Mucosa of descending colon (tissue), 3 donors: ENCODE results near the gene PHKG1. TPM values are rescaled to one million over a fixed set of nuclear protein-coding genes. Genes with fewer than 3 reads are reported as not detected.
"Not testable (repeated sequence)": the region's sequence is repeated elsewhere in the genome, so short reads cannot be mapped to it uniquely, and the experiment has no call there.

Source experiments
- ATAC-seq: fragments of 200-7000 bp; cut with Tn5 transposase; one replicate; pipeline ENCODE4 v1.9.1; 2020; ENCODE audit warnings: mild to moderate bottlenecking, moderate library complexity
- DNase-seq, 3 donors: peaks; one replicate each; pipeline ENCODE4 v3.0.0-alpha.2; 2020
- H3K36me3 ChIP-seq: fragments of 200-600 bp; one replicate; pipeline ENCODE4 v1.8.0; 2021; ENCODE audit warnings: low read depth, mild to moderate bottlenecking
- H3K4me1 ChIP-seq: fragments of 200-600 bp; one replicate; pipeline ENCODE4 v1.8.0; 2021; ENCODE audit warnings: low read depth, mild to moderate bottlenecking
- H3K4me3 ChIP-seq: fragments of 200-600 bp; one replicate; pipeline ENCODE4 v1.8.0; 2021; ENCODE audit warnings: mild to moderate bottlenecking
- H3K9me3 ChIP-seq: fragments of 200-600 bp; one replicate; pipeline ENCODE4 v1.8.0; 2021; ENCODE audit warnings: mild to moderate bottlenecking
- intact Hi-C, 2 donors: fragments of 100-400 bp; cut with DNase I in 1 of 2; cut with micrococcal nuclease in 1 of 2; formaldehyde crosslinking; loops; one replicate each; pipeline versions ENCODE4 v1.11.0 to v1.11.1; 2022; cut with DNase I, micrococcal nuclease
- long read RNA-seq, 2 donors: library from polyadenylated mRNA; unstranded; transcript quantifications; one replicate each; pipeline ENCODE4 v2.0.0, GENCODE V29; 2019 to 2021
- total RNA-seq, 3 donors: library from RNA; stranded (reverse); fragmentation: NEBNext Ultra II Directional in 2 of 3; extraction: Animal tissue kit (Norgen Biotek cat#: 25700) in 2 of 3; gene quantifications; one replicate each; pipeline versions ENCODE4 v1.2.1 to v1.2.4, GENCODE V29; 2021 to 2023
- TF ChIP-seq, protein P1 (sequence below): fragments of 200-600 bp; IDR thresholded peaks from one replicate; pipeline ENCODE4 v1.8.0; 2022; ENCODE audit warnings: antibody characterized with exemption, mild to moderate bottlenecking
- donor health status: DM: no; HTN: no; CAD: no; lungs with moderate emphysema.
- donor health status: DM: no; HTN: no; CAD: no.
- donor health status: DM: no; HTN: yes; CAD: no.

PHKG1 gene
- total RNA-seq, result 10 to 100 TPM in 1 of 3 donors, 1 to 10 TPM in 1, under 1 TPM in 1; 0.58 to 11.6 (median 2.0) TPM
- long read RNA-seq, donor 1, transcript PHKG1-201 (10 exons, 1,431 nt), result major isoform, 11 of 19 reads
- long read RNA-seq, donor 1, partial matches to known transcripts, result 1 of 19 reads
- long read RNA-seq, donor 1, other reads (novel, unspliced or antisense), result 7 of 19 reads
- long read RNA-seq, donor 2, partial matches to known transcripts, result 0 of 7 reads
- long read RNA-seq, donor 2, other reads (novel, unspliced or antisense), result 7 of 7 reads

DNA sequence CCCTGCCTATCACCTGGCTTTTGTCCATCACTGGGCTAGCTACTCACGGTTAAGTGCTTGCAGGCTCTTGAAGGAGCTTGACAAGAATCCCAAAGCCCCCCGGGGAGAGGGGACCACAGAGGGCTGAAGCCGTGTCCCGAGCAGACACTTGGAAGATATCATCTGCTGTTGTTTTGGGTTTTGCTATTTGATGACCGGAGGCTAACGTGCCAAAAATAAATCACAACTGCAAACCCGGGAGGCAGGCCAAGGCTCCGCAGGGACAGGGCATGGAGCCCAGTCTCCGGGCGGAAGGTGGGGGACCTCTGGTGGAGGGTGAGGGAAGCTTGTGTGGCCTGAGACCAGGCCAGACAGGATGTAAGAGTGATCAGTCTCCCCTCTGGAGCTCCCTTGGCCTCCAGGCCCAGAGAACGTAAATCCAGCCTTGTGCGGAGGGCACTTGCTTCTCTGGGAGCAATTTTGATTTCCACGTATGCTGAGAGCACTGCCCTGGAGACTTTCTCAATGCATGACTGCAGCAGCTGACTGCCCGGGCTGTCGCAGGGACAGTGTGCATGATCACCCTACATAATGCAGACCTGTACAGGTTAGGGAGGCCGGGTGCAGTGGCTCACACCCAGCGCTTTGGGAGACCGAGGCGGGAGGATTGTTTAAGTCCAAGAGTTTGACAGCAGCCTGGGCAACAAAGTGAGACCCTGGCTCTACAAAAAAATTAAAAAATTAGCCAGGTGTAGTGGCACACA lies at the start of gene PHKG1:
Gene PHKG1, minus strand, starts transcription at position 164 of the 743 bp plus-strand sequence. CDS start 4,011 bp downstream, outside the sequence.
- intact Hi-C loops, result no loop called here
- TF ChIP-seq, protein P1, sequence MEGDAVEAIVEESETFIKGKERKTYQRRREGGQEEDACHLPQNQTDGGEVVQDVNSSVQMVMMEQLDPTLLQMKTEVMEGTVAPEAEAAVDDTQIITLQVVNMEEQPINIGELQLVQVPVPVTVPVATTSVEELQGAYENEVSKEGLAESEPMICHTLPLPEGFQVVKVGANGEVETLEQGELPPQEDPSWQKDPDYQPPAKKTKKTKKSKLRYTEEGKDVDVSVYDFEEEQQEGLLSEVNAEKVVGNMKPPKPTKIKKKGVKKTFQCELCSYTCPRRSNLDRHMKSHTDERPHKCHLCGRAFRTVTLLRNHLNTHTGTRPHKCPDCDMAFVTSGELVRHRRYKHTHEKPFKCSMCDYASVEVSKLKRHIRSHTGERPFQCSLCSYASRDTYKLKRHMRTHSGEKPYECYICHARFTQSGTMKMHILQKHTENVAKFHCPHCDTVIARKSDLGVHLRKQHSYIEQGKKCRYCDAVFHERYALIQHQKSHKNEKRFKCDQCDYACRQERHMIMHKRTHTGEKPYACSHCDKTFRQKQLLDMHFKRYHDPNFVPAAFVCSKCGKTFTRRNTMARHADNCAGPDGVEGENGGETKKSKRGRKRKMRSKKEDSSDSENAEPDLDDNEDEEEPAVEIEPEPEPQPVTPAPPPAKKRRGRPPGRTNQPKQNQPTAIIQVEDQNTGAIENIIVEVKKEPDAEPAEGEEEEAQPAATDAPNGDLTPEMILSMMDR, result peak; percentile 8
- Histone ChIP-seq H3K9me3 (no peaks in the 10 kb centered on the region), H3K4me1 (no peaks in the 10 kb centered on the region), H3K36me3 (no peaks in the 10 kb centered on the region), H3K4me3 (no peak within 1 kb of the TSS)
- DNase-seq (peak; percentile 47 to 75 (median 62)), ATAC-seq (peak; percentile 86)

GRCh38 chr7:56131062-56131461 lies 38.3 kb upstream of the PHKG1 start:
- H3K4me3 ChIP-seq, DNase-seq, H3K9me3 ChIP-seq, H3K4me1 ChIP-seq, ATAC-seq, H3K36me3 ChIP-seq, intact Hi-C loops: not testable (repeated sequence)

GRCh38 chr7:56127241-56127975 lies 34.7 kb upstream of the PHKG1 start:
- no peaks in the 10 kb centered on the region for H3K9me3 ChIP-seq
- DNase-seq (no peak), ATAC-seq (no peak)
- TF ChIP-seq, protein P1, result no peak
- H3K4me3 ChIP-seq, result no peak overlapping the region
- no peaks in the 10 kb centered on the region for H3K36me3 ChIP-seq
- no peaks in the 10 kb centered on the region for H3K4me1 ChIP-seq
- intact Hi-C loops, result no loop called here

GRCh38 chr7:56125831-56126230 lies 33.1 kb upstream of the PHKG1 start:
- intact Hi-C loops, result no loop called here
- H3K9me3 ChIP-seq, result no peaks in the 10 kb centered on the region
- H3K4me1 ChIP-seq, result no peaks in the 10 kb centered on the region
- DNase-seq (no peak), ATAC-seq (no peak)
- no peaks in the 10 kb centered on the region for H3K36me3 ChIP-seq
- TF ChIP-seq, protein P1, result no peak
- no peak overlapping the region for H3K4me3 ChIP-seq

DNA sequence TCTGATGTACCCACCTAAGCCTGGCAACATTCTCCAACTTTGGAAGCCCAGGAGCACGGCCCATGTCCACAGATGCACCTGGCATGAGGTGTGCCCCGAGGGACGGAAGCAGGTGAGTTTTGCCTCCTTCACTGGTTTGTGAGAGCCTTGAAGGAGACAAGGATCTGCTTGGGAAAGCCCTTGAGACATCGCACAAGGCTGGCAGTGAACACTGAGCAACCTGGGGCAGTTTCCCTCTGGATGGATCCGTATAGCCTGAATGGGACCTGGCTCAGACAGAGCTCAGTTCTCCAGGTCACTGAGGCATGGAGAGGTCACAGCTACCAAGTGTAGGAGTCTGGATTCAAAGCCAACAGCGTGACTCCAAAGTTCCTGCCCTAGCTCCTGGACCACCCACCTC lies 32.2 kb upstream of the PHKG1 start:
- Histone ChIP-seq H3K36me3 (no peaks in the 10 kb centered on the region), H3K9me3 (no peaks in the 10 kb centered on the region), H3K4me1 (no peaks in the 10 kb centered on the region), H3K4me3 (no peak overlapping the region)
- ATAC-seq, result no peak
- TF ChIP-seq, protein P1, result no peak
- no peak for DNase-seq
- intact Hi-C loops, result no loop called here

DNA sequence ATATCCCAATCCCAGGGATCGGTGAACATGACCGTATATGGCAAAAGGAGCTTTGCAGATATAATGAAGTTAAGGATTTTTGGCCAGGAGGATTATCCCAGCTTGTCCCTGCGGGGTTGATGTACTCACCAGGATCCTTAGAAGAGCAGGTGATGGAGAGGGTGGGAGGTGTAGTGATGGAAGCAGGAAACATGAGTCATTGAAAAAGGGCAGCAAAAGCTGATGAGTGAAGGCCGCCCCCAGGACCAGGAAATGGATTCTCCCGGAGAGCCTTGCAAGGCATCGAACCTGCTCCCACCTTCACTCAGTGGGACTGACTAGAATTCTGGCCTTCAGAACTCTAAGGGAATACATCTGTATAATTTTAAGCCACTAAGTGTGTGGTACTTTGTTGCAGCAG lies 28.7 kb upstream of the PHKG1 start:
- no peak for DNase-seq
- Histone ChIP-seq H3K9me3 (no peaks in the 10 kb centered on the region), H3K36me3 (no peaks in the 10 kb centered on the region), H3K4me1 (no peaks in the 10 kb centered on the region), H3K4me3 (no peak overlapping the region)
- ATAC-seq, result no peak
- intact Hi-C loops, result no loop called here
- TF ChIP-seq, protein P1, result no peak
